NT2/D1 (cell line): ENCODE measurements around the gene RHOBTB3.

Experiments used
- YY1 ChIP-seq: IDR thresholded peaks from 2 replicates; pipeline ENCODE4 v1.6.1; 2011; ENCODE audit not compliant: insufficient read length, insufficient read depth
- ZNF274 ChIP-seq: IDR thresholded peaks from 2 replicates; pipeline ENCODE4 v1.6.1; 2011; ENCODE audit warnings: mild to moderate bottlenecking, low read depth, low read length

GRCh38 chr5:95682891-95683290 lies 48.2 kb upstream of the RHOBTB3 start, which contains the start of gene SPATA9:
- no peak for TF ChIP-seq YY1
- no peak for TF ChIP-seq ZNF274
